Kidney (tissue), 14 donors: ENCODE measurements around the gene ZBTB40. TPM values are rescaled to one million over a fixed set of nuclear protein-coding genes. Genes with fewer than 3 reads are reported as not detected.

ENCODE experiments used
- DNase-seq, 5 donors: peaks; one replicate each; pipeline ENCODE4 v3.0.0-alpha.2; 2013 to 2020
- FAIRE-seq: peaks from 2 replicates; lab custom pipeline; 2012; peaks lifted over from hg19 to GRCh38; lab: Jason Lieb, UNC
- H3K27ac ChIP-seq, 2 donors: one replicate each; pipeline ENCODE4 v1.7.0; 2013; ENCODE audit warnings: low read depth in 2 of 2, low read length in 2 of 2, inconsistent platforms in 1 of 2
- H3K27me3 ChIP-seq: one replicate; pipeline ENCODE4 v1.7.1; 2013; ENCODE audit warnings: low read length, inconsistent platforms; ENCODE audit not compliant: control insufficient read depth, insufficient read depth
- H3K36me3 ChIP-seq, 3 donors: one replicate each; pipeline versions ENCODE4 v1.7.0 to v1.7.1; 2013; ENCODE audit warnings: low read length in 3 of 3, control low read depth in 1 of 3, inconsistent platforms in 1 of 3; ENCODE audit not compliant: insufficient read depth in 3 of 3, control insufficient read depth in 2 of 3
- H3K4me1 ChIP-seq, 3 donors: one replicate each; pipeline versions ENCODE4 v1.7.0 to v1.7.1; 2013; ENCODE audit warnings: low read length in 3 of 3, inconsistent platforms in 1 of 3, low read depth in 1 of 3; ENCODE audit not compliant: control insufficient read depth in 2 of 3, insufficient read depth in 2 of 3
- H3K4me3 ChIP-seq, 3 donors: one replicate each; pipeline versions ENCODE4 v1.7.0 to v1.8.1; 2013; ENCODE audit warnings: low read length in 3 of 3, control low read depth in 1 of 3, inconsistent platforms in 1 of 3
- H3K9ac ChIP-seq, 3 donors: one replicate each; pipeline versions ENCODE4 v1.7.0 to v1.7.1; 2013; ENCODE audit warnings: low read length in 3 of 3, control low read depth in 1 of 3, inconsistent platforms in 1 of 3
- H3K9me3 ChIP-seq, 3 donors: one replicate each; pipeline versions ENCODE4 v1.7.0 to v1.7.1; 2013; ENCODE audit warnings: low read length in 3 of 3, control low read depth in 1 of 3, inconsistent platforms in 1 of 3; ENCODE audit not compliant: control insufficient read depth in 2 of 3, insufficient read depth in 1 of 3
- CTCF ChIP-seq: IDR thresholded peaks from 3 replicates; pipeline ENCODE4 v1.5.1; 2012; ENCODE audit warnings: mild to moderate bottlenecking, moderate library complexity, borderline replicate concordance; ENCODE audit not compliant: insufficient read depth; ENCODE audit errors: extremely low read depth
- intact Hi-C: fragments of 100-400 bp; cut with DNase I; formaldehyde crosslinking; loops from one replicate; pipeline ENCODE4 v1.11.1; 2022
- polyA plus RNA-seq: library from polyadenylated mRNA; stranded (reverse); fragments of 350-450 nt; fragmentation: Illumina TruSeq; extraction: RNeasy Lipid Tissue Mini Kit (QIAGEN cat#74804); gene quantifications from one replicate; pipeline ENCODE4 v1.2.3, GENCODE V29; 2014; ENCODE audit warnings: low read depth, low replicate concordance; ENCODE audit not compliant: insufficient read depth
- total RNA-seq: library from RNA; stranded (reverse); fragmentation: NEBNext Ultra II Directional; extraction: Animal tissue kit (Norgen Biotek cat#: 25700); gene quantifications from one replicate; pipeline ENCODE4 v1.2.1, GENCODE V29; 2021
- donor health status: control.
- donor health status: control.
- donor health status: control.
- donor health status: control.
- donor health status: control.
- donor health status: DM: yes; HTN: yes; CAD: no.
- donor health status: Normal renal cell carcinoma (clear cell type).

Gene ZBTB40
- total and polyA plus RNA-seq, 2 donors from 2014 or later, result 4.3 to 17.4 TPM

- H3K9ac ChIP-seq, result no peak overlapping the region
- peaks cover 2 to 15% (median 12%) of the 10 kb centered on the region in 3 donors for H3K36me3 ChIP-seq
- H3K4me3 ChIP-seq, result no peak overlapping the region
- DNase-seq (no peak), FAIRE-seq (no peak)
- intact Hi-C loops, result no loop called here
- H3K9me3 ChIP-seq, result no peaks in the 10 kb centered on the region
- H3K27ac ChIP-seq, result no peak overlapping the region
- no peaks in the 10 kb centered on the region for H3K27me3 ChIP-seq
- TF ChIP-seq CTCF, result no peak
- H3K4me1 ChIP-seq, result peaks cover 0 to 12% (median 0%) of the 10 kb centered on the region in 3 donors
These were observed 40.5 kb downstream of the ZBTB40 start for GRCh38 chr1:22491995-22492715.

GRCh38 chr1:22494144-22494543 lies 42.5 kb downstream of the ZBTB40 start:
- H3K9me3 ChIP-seq, result no peaks in the 10 kb centered on the region
- intact Hi-C loops, result no loop called here
- no peak overlapping the region for H3K27ac ChIP-seq
- FAIRE-seq (no peak), DNase-seq (no peak)
- H3K4me3 ChIP-seq, result no peak overlapping the region
- H3K9ac ChIP-seq, result no peak overlapping the region
- no peaks in the 10 kb centered on the region for H3K27me3 ChIP-seq
- TF ChIP-seq CTCF, result no peak
- H3K36me3 ChIP-seq, result peaks cover 2 to 15% (median 12%) of the 10 kb centered on the region in 3 donors
- peaks cover 0 to 7% (median 0%) of the 10 kb centered on the region in 3 donors for H3K4me1 ChIP-seq

GRCh38 chr1:22494943-22495579 lies 43.4 kb downstream of the ZBTB40 start:
- TF ChIP-seq CTCF, result no peak
- FAIRE-seq (no peak), DNase-seq (no peak)
- Histone ChIP-seq H3K9ac (no peak overlapping the region), H3K36me3 (peaks cover 2 to 12% (median 8%) of the 10 kb centered on the region in 3 donors), H3K9me3 (no peaks in the 10 kb centered on the region), H3K4me1 (peaks cover 0 to 9% (median 3%) of the 10 kb centered on the region in 3 donors), H3K4me3 (no peak overlapping the region), H3K27ac (peak overlapping the region in 1 of 2 donors; percentile 23), H3K27me3 (no peaks in the 10 kb centered on the region)
- intact Hi-C loops, result no loop called here
